Kasumi-1 (cell line): ENCODE data around the gene RMND5A.
A peak's percentile ranks its signal among the peaks of the same experiment; 100 is the strongest.

Experiments used
- DNase-seq, 2 experiments: peaks; one replicate each; lab custom pipeline; 2025; lab: John Stamatoyannopoulos, UW

Gene RMND5A

DNA sequence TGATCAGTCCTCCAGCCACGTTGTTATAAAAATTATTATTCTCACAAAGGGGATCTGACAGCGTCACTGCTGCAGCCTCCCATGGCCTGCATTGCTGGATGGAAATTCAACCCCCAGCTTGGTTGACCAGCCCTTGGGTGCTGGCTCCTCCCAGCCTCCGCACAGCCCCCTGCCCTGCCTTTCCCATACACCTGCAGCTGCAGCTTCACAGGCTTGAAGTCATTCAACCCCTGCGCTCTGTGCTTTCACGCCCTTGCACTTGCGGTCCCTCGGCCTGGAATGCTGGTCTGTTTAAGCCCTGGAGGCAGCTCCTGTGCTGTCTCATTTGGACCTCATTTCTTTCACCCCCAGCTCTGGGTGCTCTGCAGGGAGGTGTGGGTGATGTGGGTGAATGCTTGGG lies 71.5 kb downstream of the RMND5A start:
- DNase-seq = no peak

DNA sequence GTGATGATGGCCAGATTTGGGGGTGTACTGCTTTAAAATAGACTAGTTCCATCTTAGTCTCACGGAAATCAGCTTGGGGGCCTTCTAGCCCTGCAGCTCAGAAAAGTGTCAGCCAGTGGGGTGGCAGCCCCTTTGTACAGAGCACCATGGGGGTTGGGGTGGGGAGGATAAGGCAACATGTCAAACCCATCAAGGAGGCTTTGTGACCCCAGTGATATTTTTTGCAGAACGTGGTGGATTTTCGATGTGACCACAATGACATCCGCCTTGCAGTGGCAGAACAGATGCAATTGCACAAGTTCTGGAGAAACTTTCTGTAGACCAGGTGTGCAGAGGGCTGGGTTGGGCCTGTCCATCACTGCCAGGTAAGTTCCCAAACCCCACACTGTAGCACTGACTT lies 73.7 kb downstream of the RMND5A start:
- DNase-seq = no peak

DNA sequence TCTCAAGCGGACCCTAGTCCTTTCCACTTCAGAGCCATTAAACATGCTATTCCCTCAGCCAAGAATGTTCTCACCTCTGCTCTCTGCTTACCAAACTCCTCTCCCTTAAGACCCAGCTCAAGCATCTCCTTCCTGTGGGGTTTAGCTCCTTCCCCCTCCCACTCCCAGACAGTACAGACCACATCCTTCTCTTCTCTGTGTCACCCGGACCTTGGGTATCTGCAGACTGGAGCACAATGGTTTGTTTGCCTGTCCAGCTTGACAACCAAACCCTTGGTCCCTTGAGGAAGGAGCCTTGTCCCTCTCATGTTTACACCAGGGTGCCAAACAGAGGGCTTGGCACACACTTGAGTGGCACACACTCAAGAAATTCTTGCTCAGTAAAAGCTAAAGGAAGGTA lies 74.8 kb downstream of the RMND5A start:
- DNase-seq = no peak

DNA sequence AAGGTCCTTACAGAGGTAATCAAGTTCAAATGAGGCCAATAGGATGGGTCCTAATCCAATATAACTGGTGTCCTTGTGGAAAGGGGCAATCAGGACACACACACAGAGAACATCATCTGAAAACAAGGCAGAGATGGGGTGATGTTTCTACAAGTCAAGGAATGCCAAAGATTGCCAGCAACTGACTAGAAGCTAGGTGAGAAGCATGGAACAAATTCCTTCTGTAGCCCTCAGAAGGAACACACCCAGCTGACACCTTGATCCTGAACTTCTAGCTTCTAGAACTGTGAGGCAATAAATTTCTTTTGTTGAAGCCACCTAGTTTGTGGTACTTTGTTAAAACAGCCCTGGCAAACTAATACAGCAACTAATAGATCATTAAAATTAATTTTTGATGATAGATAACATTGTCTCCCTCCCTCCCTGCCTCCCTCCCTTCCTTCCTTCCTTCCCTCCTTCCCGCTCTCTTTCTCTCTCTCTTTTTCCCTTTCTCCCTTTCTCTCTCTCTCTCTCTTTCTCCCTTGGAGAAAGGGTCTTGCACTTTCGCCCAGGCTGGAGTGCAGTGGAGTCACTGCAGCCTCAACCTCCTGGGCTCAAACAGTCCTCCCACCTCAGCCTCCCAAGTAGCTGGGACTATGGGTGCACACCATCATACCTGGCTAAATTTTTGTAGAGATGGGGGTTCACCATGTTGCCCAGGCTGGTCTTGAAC lies 80.9 kb downstream of the RMND5A start:
- DNase-seq = no peak

- no peak for DNase-seq
Observed at GRCh38 chr2:86806059-86806857, 86.2 kb downstream of the RMND5A start.

DNA sequence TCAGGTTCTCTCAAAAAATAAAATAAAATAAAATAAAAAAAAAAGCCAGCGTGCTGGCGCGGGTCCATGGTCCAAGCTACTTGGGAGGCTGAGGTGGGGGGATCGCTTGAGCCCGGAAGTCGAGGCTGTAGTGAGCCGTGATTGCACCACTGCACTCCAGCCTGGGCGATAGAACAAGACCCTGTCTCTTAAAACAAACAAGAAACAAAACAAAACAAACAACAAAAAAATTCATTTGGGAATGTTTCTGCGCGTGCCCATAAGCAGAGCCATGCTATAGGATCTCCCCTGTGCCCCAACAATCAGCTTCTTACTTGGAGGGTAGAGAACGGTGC lies 87.0 kb downstream of the RMND5A start:
- DNase-seq = no peak

- DNase-seq = peak; percentile 53 to 56
Observed at GRCh38 chr2:86807468-86808275, 87.6 kb downstream of the RMND5A start.

DNA sequence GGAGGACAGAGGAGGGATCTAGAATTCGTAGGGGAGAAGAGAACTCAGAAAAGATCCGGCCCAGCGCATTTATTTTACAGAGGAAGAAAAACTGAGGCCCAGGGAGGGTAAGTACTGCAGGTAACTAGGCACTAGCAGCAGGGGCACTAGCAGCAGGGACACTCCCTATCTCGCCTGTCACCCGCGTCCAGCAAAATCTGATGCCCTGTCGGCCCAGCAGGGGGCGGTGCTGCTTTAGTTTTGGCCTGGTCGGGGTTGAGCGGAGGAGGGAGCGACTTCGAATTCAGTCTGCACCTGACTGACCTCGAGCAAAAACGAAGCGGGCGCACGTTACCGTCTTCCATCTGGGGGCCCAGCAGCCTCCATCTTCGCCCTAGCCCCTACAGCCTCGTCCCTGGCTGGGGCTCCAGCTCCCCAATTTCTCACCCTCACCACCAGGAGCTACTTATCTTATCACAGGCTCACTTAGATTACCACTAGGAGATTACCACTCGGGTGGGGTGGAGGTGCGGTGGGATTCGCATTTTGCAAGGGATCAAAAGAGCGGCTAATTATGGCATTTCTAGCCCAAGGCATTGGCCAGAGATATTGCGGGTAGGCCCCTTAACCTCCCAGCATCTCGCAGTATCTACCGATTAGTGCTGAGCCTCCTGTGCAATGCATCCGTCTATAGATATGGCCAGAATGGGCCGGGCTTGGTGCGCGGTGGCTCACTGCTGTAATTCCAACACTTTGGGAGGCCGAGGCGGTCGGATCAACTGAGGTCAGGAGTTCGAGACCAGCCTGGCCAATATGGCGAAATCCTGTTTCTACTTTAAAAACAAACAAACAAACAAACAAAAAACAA lies 88.4 kb downstream of the RMND5A start:
- peak; percentile 89 to 92 for DNase-seq

DNA sequence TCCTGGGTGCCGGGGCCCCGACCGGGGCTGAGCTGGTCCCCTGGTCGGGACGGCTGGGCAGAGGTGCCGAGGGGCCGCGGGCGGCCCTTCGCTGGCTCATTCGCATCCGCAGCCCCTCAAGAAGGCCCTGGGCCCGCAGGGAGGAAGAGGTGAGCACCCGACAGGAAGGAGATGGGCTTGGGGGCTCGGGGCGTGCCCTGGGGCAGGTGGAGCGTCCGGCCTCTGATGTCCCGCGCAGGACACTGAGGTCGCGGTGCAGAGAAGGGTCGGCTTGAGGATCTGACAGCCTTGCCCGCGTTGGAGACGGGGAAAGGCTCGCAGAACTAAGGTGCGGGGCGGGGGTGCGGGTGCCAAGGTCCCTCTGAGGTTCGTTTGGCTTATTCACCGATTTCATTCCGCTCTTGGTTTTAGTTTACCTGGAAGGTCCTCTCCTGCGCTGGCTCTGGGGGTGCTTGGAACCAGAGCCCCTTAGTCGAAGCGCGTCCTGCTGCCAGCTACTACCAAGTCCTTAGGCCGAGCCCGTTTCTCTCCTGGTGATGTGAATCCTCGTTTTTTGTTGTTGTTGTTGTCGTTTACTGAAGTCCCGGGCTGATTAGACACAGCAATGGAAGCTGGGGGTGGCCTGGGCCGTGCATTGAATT lies 89.5 kb downstream of the RMND5A start:
- DNase-seq = no peak

- no peak for DNase-seq
Observed at GRCh38 chr2:86815611-86816010, 95.5 kb downstream of the RMND5A start.

GRCh38 chr2:86818114-86818801 lies 98.2 kb downstream of the RMND5A start:
- DNase-seq = no peak

GRCh38 chr2:86818957-86819356 lies 98.9 kb downstream of the RMND5A start:
- DNase-seq = no peak

GRCh38 chr2:86821306-86821705 lies 101.2 kb downstream of the RMND5A start:
- no peak for DNase-seq

GRCh38 chr2:86821842-86822241 lies 101.8 kb downstream of the RMND5A start:
- DNase-seq = no peak

DNA sequence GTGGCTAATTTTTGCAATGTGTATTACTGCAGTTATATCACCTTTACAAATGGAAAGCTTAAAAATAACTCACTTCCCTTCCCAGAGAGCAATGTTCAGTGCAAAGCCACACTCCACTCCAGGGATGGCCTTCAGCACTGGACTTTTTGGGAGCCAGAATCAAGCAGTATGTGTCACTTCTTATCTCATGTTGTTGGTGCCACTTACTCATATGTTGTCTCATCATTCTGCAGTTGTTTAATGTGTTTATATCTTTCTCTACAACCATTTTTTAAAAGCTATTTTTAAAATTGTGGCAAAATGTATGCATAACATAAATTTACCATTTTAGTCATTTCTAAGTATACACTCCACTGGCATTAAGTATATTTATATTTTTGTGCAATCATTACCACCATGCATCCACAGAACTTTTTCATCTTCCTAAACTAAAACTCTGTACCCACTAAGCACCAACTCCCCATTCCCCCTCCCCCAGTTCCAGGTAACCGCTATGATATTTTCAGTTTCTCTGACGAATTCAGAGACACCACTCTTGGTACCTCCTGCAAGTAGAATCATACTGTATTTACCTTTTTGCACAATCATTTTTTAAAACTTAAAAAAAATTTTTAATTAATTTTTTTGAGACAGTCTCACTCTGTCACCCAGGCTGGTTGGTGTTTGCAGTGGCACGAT lies 102.7 kb downstream of the RMND5A start:
- no peak for DNase-seq

DNA sequence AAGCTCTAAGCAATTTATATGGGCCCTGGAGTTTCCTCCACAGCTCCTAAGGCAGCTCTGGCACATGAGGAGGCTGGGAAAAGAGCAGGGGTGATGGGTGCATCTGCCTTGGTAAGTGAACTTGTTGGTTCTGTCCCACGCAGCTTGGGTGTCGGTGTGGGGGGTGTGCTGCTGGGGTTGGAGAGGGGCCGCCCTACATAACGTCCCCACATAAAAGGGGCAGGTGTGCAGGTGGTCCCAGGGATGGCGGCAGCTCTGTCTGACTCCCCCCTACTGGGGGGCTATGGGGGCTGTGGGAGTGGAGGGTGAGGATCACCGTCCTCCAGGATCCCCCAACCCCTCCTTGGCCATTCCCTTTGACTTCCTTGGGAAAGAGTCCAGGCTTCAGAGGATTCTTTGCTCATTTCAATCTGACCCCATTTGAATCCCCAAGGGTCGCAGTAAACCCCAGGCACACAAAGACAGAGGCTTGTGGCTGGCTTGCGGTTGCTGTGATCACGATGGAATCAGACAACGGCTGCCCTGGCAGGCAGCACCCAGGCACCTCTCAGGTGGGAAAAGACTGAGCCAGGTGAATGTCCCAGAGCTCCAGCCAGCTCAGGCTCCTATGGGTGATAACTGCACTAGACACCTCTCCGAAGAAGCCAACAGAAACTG lies 105.1 kb downstream of the RMND5A start:
- DNase-seq = no peak

GRCh38 chr2:86825693-86826381 lies 105.7 kb downstream of the RMND5A start:
- no peak for DNase-seq

DNA sequence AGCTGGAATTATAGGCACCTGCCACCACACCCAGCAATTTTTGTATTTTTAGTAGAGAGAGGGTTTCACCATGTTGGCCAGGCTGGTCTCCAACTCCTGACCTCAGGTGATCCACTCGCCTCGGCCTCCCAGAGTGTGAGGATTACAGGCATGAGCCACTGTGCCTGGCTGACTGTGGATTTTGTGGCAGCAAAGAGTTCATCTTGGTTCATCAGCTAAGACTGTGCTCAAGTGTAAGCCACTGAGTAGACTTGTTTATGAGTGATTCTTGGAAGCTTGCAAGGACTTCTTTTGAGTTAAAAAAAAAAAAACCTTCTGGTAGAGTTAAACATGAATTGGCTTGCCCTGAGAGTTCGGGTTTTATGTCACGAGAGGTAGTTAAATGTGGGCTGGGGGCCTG lies 106.9 kb downstream of the RMND5A start:
- no peak for DNase-seq
